Measurements from ENCODE around the gene TMEM234. TPM values are rescaled to one million over a fixed set of nuclear protein-coding genes. Genes with fewer than 3 reads are reported as not detected.
A peak's percentile ranks its signal among the peaks of the same experiment; 100 is the strongest.

Gene TMEM234
- total and polyA plus RNA-seq, 2 of the 13 experiments (the other 11 are each of a cell fraction or from before 2014, with no cell fraction given), result 6.1 to 9.0 TPM

- no peak for TF ChIP-seq MNT (IDR thresholded peaks at IDR 0.05)
- no peak for TF ChIP-seq CEBPB (IDR thresholded peaks at IDR 0.05; ENCODE audit: borderline replicate concordance, low read depth, low read length)
- TF ChIP-seq RFX1 (IDR thresholded peaks at IDR 0.05), result no peak
- TF ChIP-seq ZNF512B (CRISPR knock-in tag; IDR thresholded peaks at IDR 0.05; ENCODE audit: borderline replicate concordance), result no peak
- no peak for TF ChIP-seq GZF1 (CRISPR knock-in tag; IDR thresholded peaks at IDR 0.05)
- no peak for TF ChIP-seq CERS6 (CRISPR knock-in tag; IDR thresholded peaks at IDR 0.05)
- TF ChIP-seq SRSF4 (IDR thresholded peaks at IDR 0.05; ENCODE audit: low read depth, low read length, poor library complexity, severe bottlenecking), result no peak
- TF ChIP-seq IRX3 (CRISPR knock-in tag; IDR thresholded peaks at IDR 0.05; ENCODE audit: borderline replicate concordance, low read depth), result peak; percentile 43; the same call in 1 of the 2 replicates
- TF ChIP-seq ZUFSP (CRISPR knock-in tag; IDR thresholded peaks at IDR 0.05; ENCODE audit: borderline replicate concordance), result no peak
- TF ChIP-seq RELA (CRISPR knock-in tag; IDR thresholded peaks at IDR 0.05), result no peak
- no peak; the same call in 1 of the 2 replicates for TF ChIP-seq ZNF441 (CRISPR knock-in tag; IDR thresholded peaks at IDR 0.05; ENCODE audit: borderline replicate concordance)
- 0 out of 2 replicates have a peak, but pooled peaks have one; percentile 17 for TF ChIP-seq GATAD1 (CRISPR knock-in tag; IDR thresholded peaks at IDR 0.05)
- TF ChIP-seq HOXA7 (CRISPR knock-in tag; IDR thresholded peaks at IDR 0.05), result no peak
- TF ChIP-seq HNF4G (IDR thresholded peaks at IDR 0.05; ENCODE audit: borderline replicate concordance, low read depth, low read length), result no peak
- TF ChIP-seq HNF4G (CRISPR knock-in tag; IDR thresholded peaks at IDR 0.05; ENCODE audit: borderline replicate concordance, low read depth), result no peak
- peak; percentile 18; the same call in 1 of the 2 replicates for TF ChIP-seq STAG1 (CRISPR knock-in tag; IDR thresholded peaks at IDR 0.05)
- peak; percentile 41; the same call in 1 of the 2 replicates for TF ChIP-seq ZNF746 (CRISPR knock-in tag; IDR thresholded peaks at IDR 0.05)
- TF ChIP-seq ZNF235 (CRISPR knock-in tag; IDR thresholded peaks at IDR 0.05; ENCODE audit: borderline replicate concordance), result no peak
- no peak for TF ChIP-seq THRA (CRISPR knock-in tag; IDR thresholded peaks at IDR 0.05; ENCODE audit: borderline replicate concordance)
- no peak for TF ChIP-seq ZNF883 (CRISPR knock-in tag; IDR thresholded peaks at IDR 0.05; ENCODE audit: not compliant biosample characterization)
Observed at GRCh38 chr1:32241001-32241763, 19.0 kb upstream of the TMEM234 start (continued).
